Measurements from ENCODE around the gene CTXN3.

GRCh38 chr5:127707209-127707608, 58.3 kb downstream of the CTXN3 start:
- TF ChIP-seq CTCF (optimal IDR thresholded peaks at IDR 0.05 in 1 of 3, IDR thresholded peaks at IDR 0.05 in 1 of 3, conservative IDR thresholded peaks at IDR 0.05 in 1 of 3; ENCODE audit: extremely low read depth in 1 of 3, insufficient read depth in 2 of 3, low read length in 3 of 3) (no peak), EZH2 (IDR thresholded peaks at IDR 0.05; ENCODE audit: low read length) (no peak)
